Measurements from ENCODE around the gene OR2H2.

OR2H2 gene

GRCh38 chr6:29617782-29618554 is 33.0 kb downstream of the OR2H2 start:
- no peak for DNase-seq (ENCODE audit: low read depth)
- no peak overlapping the region for H3K4me3 ChIP-seq (ENCODE audit: low read length)
- no peak for TF ChIP-seq CTCF (conservative IDR thresholded peaks at IDR 0.05; ENCODE audit: low read length)

GRCh38 chr6:29619578-29620160 is 34.7 kb downstream of the OR2H2 start:
- TF ChIP-seq CTCF (conservative IDR thresholded peaks at IDR 0.05; ENCODE audit: low read length), result no peak
- DNase-seq (ENCODE audit: low read depth), result no peak
- no peak overlapping the region for H3K4me3 ChIP-seq (ENCODE audit: low read length)

GRCh38 chr6:29620630-29621029 is 35.7 kb downstream of the OR2H2 start:
- DNase-seq (ENCODE audit: low read depth), result no peak
- TF ChIP-seq CTCF (conservative IDR thresholded peaks at IDR 0.05; ENCODE audit: low read length), result no peak
- no peak overlapping the region for H3K4me3 ChIP-seq (ENCODE audit: low read length)

GRCh38 chr6:29624520-29624961 is 39.6 kb downstream of the OR2H2 start:
- TF ChIP-seq CTCF (conservative IDR thresholded peaks at IDR 0.05; ENCODE audit: low read length), result no peak
- no peak for DNase-seq (ENCODE audit: low read depth)
- no peak overlapping the region for H3K4me3 ChIP-seq (ENCODE audit: low read length)

GRCh38 chr6:29625337-29625930 is 40.5 kb downstream of the OR2H2 start:
- H3K4me3 ChIP-seq (ENCODE audit: low read length), result no peak overlapping the region
- DNase-seq (ENCODE audit: low read depth), result no peak
- TF ChIP-seq CTCF (conservative IDR thresholded peaks at IDR 0.05; ENCODE audit: low read length), result no peak

- DNase-seq (ENCODE audit: low read depth), result no peak
- no peak for TF ChIP-seq CTCF (conservative IDR thresholded peaks at IDR 0.05; ENCODE audit: low read length)
- peak overlapping the region; percentile 83 for H3K4me3 ChIP-seq (ENCODE audit: low read length)
These were observed 42.2 kb downstream of the OR2H2 start for GRCh38 chr6:29626948-29627754.

Data from AG10803 (cell line).